GM10266 (cell line): ENCODE results near the gene PRRC2B.
"Not testable (repeated sequence)": the region's sequence is repeated elsewhere in the genome, so short reads cannot be mapped to it uniquely, and the experiment has no call there.

Experiments used
- DNase-seq: peaks from one replicate; pipeline ENCODE4 v3.0.0; 2012; ENCODE audit errors: extremely low spot score
- TF ChIP-seq, protein P1 (sequence below): IDR thresholded peaks from 2 replicates; pipeline ENCODE4 v1.5.1; 2012; ENCODE audit warnings: mild to moderate bottlenecking, low read depth; ENCODE audit not compliant: control insufficient read depth, insufficient read depth; ENCODE audit errors: missing control alignments

PRRC2B gene

GRCh38 chr9:131511880-131512279, 118.0 kb downstream of the PRRC2B start:
- TF ChIP-seq, protein P1, sequence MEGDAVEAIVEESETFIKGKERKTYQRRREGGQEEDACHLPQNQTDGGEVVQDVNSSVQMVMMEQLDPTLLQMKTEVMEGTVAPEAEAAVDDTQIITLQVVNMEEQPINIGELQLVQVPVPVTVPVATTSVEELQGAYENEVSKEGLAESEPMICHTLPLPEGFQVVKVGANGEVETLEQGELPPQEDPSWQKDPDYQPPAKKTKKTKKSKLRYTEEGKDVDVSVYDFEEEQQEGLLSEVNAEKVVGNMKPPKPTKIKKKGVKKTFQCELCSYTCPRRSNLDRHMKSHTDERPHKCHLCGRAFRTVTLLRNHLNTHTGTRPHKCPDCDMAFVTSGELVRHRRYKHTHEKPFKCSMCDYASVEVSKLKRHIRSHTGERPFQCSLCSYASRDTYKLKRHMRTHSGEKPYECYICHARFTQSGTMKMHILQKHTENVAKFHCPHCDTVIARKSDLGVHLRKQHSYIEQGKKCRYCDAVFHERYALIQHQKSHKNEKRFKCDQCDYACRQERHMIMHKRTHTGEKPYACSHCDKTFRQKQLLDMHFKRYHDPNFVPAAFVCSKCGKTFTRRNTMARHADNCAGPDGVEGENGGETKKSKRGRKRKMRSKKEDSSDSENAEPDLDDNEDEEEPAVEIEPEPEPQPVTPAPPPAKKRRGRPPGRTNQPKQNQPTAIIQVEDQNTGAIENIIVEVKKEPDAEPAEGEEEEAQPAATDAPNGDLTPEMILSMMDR = no peak
- DNase-seq = no peak

DNA sequence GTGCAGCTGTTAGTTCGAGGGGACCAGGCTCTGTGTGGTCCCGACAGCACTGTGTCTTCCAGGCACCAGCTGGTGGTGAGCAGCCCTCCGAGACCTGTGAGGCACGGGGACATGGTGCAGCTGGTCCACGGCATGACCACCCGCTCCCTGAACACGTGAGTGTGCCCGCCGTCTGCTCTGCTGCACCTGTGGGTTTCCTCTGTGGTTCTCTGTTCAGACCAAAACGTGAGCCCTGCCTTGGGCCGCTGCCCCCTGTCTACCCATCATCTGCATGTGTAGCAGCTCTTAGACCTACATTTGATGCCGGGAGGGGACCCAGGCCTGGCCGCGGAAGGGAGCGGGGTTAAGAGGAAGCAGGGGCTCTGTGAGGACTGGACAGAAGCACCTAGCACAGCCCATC, 119.3 kb downstream of the PRRC2B start:
- TF ChIP-seq, protein P1 = no peak
- no peak for DNase-seq

- DNase-seq = not testable (repeated sequence)
Observed at GRCh38 chr9:131515559-131516031, 121.7 kb downstream of the PRRC2B start.

DNA sequence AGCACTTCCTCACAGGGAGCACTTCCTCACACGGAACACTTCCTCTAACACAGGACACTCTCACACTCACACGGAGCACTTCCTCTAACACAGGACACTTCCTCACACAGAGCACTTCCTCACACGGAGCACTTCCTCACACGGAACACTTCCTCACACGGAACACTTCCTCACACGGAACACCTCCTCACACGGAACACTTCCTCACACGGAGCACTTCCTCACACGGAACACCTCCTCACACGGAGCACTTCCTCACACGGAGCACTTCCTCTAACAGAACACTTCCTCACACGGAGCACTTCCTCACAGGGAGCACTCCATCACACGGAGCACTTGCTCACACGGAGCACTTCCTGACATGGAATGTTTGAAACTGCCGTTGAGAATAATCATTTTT, 122.2 kb downstream of the PRRC2B start:
- TF ChIP-seq, protein P1 = no peak
- DNase-seq = no peak

GRCh38 chr9:131516930-131517329, 123.0 kb downstream of the PRRC2B start:
- TF ChIP-seq, protein P1 = no peak

DNA sequence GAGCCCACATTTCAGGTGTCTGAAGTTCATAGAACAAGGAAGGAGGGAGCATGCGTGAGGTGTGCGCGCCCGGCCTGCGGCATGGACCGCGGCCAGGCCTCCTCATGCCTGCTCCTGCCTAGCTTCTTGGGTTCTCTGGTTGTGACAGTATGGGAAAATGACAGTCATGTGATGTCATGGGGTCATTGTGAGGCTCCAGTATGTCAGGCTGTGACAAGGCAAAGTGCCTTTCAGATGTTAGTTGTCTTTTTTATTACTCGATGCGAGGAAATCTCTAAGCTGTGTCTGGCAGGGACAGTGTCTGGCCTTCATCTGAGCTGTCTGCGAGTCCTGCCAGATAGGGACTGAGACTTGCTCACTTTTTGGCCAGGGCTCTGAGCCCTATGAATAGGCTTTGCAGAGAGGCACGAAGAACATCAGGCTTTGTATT, 123.9 kb downstream of the PRRC2B start:
- DNase-seq = no peak
- TF ChIP-seq, protein P1 = no peak

More at GRCh38 chr9:131516930-131517329, 123.0 kb downstream of the PRRC2B start:
- DNase-seq = no peak

DNA sequence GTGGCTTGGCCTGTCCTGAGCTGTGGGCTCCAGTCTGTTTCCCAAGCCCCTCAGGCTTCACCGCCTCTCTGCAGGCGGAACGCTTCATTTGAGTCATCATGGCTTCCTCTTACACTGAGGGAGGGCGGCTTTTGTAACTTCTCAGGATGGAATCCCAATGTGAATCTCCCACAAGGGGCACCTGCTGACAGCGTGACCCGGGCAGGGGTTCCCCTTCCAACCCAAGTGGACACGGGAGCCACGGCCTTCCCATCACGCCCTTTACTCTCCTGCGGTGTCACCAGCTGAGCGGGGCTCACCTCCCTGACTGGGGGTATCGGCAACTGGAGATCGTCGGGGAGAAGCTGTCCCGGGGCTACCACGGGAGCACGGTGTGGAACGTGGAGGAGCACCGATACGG, 124.7 kb downstream of the PRRC2B start:
- TF ChIP-seq, protein P1 = no peak
- no peak for DNase-seq

GRCh38 chr9:131520503-131520902, 126.6 kb downstream of the PRRC2B start:
- TF ChIP-seq, protein P1 = no peak
- no peak for DNase-seq
